ENCODE measurements around the gene FBXL4. TPM values are rescaled to one million over a fixed set of nuclear protein-coding genes. Genes with fewer than 3 reads are reported as not detected.

Gene FBXL4
- total RNA-seq, 2 experiments from 2014 or later, result 14.5 to 20.9 TPM

DNA sequence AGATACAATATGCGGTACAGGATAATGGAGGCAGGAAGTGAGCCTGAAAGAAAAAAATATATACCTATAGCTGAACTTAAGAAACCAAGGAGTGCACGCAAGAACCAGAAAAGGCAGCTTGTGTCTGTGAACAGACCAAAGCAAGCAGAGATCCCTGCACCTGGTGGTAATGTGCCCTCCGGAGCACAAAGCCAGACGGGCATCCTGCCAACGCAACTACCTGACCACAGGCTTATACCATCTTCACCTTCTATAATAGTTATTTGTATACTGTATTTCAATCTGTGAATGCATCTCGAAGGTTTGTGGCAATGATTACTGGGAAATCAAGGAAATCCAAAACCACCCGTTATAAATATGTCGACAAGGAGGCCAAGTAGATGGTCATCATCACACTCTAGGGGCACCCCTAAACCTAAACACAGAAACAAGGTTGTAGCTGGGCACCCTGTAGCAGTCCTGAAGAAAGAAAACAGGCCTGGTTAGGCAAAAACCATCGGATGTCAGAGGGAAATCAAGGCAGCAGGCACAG, 801 bp downstream of the FBXL4 start:
- intact Hi-C loops (cut with micrococcal nuclease; ENCODE audit: unreplicated experiment), result loop anchor here (5.0 kb wide), 1 partner anchor 620 kb away; the partner anchor contains the start of gene CCNC
- Histone ChIP-seq H3K9me3 (ENCODE audit: low read length) (peaks cover 18% of the 10 kb centered on the region), H3K79me2 (ENCODE audit: insufficient read depth, low read depth, low read length) (peaks cover 53% of the 10 kb centered on the region), H3K27ac (ENCODE audit: low read depth, low read length, poor library complexity, severe bottlenecking) (peak overlapping the region; percentile 73), H3K4me3 (ENCODE audit: low read depth, low read length, poor library complexity, severe bottlenecking) (peak overlapping the region; percentile 83), H4K20me1 (ENCODE audit: insufficient read depth, low read length) (peaks cover 3% of the 10 kb centered on the region; the same call in 1 of the 2 replicates), H3K4me1 (ENCODE audit: insufficient read depth, low read length, poor library complexity, severe bottlenecking) (peaks cover 15% of the 10 kb centered on the region), H3K4me2 (ENCODE audit: low read length) (peak overlapping the region; percentile 81), H2AFZ (ENCODE audit: low read length) (peak overlapping the region; percentile 56), H3K9me2 (ENCODE audit: insufficient read depth, low read length) (no peaks in the 10 kb centered on the region), H3K36me3 (ENCODE audit: insufficient read depth, low read length) (peaks cover 20% of the 10 kb centered on the region)
- CTCF ChIA-PET (ENCODE audit: unreplicated experiment), result no interaction called here
- TF ChIP-seq EZH2phosphoT487 (IDR thresholded peaks at IDR 0.05; ENCODE audit: borderline replicate concordance, low read depth, low read length), result no peak
- TF ChIP-seq, protein P1, sequence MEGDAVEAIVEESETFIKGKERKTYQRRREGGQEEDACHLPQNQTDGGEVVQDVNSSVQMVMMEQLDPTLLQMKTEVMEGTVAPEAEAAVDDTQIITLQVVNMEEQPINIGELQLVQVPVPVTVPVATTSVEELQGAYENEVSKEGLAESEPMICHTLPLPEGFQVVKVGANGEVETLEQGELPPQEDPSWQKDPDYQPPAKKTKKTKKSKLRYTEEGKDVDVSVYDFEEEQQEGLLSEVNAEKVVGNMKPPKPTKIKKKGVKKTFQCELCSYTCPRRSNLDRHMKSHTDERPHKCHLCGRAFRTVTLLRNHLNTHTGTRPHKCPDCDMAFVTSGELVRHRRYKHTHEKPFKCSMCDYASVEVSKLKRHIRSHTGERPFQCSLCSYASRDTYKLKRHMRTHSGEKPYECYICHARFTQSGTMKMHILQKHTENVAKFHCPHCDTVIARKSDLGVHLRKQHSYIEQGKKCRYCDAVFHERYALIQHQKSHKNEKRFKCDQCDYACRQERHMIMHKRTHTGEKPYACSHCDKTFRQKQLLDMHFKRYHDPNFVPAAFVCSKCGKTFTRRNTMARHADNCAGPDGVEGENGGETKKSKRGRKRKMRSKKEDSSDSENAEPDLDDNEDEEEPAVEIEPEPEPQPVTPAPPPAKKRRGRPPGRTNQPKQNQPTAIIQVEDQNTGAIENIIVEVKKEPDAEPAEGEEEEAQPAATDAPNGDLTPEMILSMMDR (conservative IDR thresholded peaks at IDR 0.05; ENCODE audit: low read length), result no peak
- BruUV-seq (replicated peaks), result no TSS peak
- peak; percentile 73 for DNase-seq (ENCODE audit: low spot score)
- POLR2A ChIA-PET, result no interaction called here

- Histone ChIP-seq H3K36me3 (ENCODE audit: insufficient read depth, low read length) (peaks cover 25% of the 10 kb centered on the region), H3K9me2 (ENCODE audit: insufficient read depth, low read length) (no peaks in the 10 kb centered on the region), H3K79me2 (ENCODE audit: insufficient read depth, low read depth, low read length) (peaks cover 59% of the 10 kb centered on the region), H3K4me1 (ENCODE audit: insufficient read depth, low read length, poor library complexity, severe bottlenecking) (peaks cover 15% of the 10 kb centered on the region), H3K4me2 (ENCODE audit: low read length) (peak overlapping the region; percentile 81), H3K4me3 (ENCODE audit: low read depth, low read length, poor library complexity, severe bottlenecking) (peak overlapping the region; percentile 83), H3K27ac (ENCODE audit: low read depth, low read length, poor library complexity, severe bottlenecking) (peak overlapping the region; percentile 73), H3K9me3 (ENCODE audit: low read length) (peaks cover 23% of the 10 kb centered on the region), H4K20me1 (ENCODE audit: insufficient read depth, low read length) (peaks cover 3% of the 10 kb centered on the region; the same call in 1 of the 2 replicates), H2AFZ (ENCODE audit: low read length) (peak overlapping the region; percentile 56; the same call in 1 of the 2 replicates)
- CTCF ChIA-PET (ENCODE audit: unreplicated experiment), result no interaction called here
- intact Hi-C loops (cut with micrococcal nuclease; ENCODE audit: unreplicated experiment), result loop anchor here (5.0 kb wide), 1 partner anchor 621 kb away; the partner anchor contains the start of gene CCNC
- POLR2A ChIA-PET, result no interaction called here
- DNase-seq (ENCODE audit: low spot score), result peak; percentile 13
- no peak for TF ChIP-seq EZH2phosphoT487 (IDR thresholded peaks at IDR 0.05; ENCODE audit: borderline replicate concordance, low read depth, low read length)
- TF ChIP-seq, protein P1 (conservative IDR thresholded peaks at IDR 0.05; ENCODE audit: low read length), result no peak
- TSS peak; percentile 67 for BruUV-seq (replicated peaks)
Measured at GRCh38 chr6:98946266-98946878, 1.4 kb downstream of the FBXL4 start.
